DMS53 (cell line): ENCODE measurements around the gene ST8SIA4.

ENCODE experiments used
- DNase-seq: peaks from one replicate; lab custom pipeline; 2025; lab: John Stamatoyannopoulos, UW

ST8SIA4 gene, protein sequence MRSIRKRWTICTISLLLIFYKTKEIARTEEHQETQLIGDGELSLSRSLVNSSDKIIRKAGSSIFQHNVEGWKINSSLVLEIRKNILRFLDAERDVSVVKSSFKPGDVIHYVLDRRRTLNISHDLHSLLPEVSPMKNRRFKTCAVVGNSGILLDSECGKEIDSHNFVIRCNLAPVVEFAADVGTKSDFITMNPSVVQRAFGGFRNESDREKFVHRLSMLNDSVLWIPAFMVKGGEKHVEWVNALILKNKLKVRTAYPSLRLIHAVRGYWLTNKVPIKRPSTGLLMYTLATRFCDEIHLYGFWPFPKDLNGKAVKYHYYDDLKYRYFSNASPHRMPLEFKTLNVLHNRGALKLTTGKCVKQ

DNA sequence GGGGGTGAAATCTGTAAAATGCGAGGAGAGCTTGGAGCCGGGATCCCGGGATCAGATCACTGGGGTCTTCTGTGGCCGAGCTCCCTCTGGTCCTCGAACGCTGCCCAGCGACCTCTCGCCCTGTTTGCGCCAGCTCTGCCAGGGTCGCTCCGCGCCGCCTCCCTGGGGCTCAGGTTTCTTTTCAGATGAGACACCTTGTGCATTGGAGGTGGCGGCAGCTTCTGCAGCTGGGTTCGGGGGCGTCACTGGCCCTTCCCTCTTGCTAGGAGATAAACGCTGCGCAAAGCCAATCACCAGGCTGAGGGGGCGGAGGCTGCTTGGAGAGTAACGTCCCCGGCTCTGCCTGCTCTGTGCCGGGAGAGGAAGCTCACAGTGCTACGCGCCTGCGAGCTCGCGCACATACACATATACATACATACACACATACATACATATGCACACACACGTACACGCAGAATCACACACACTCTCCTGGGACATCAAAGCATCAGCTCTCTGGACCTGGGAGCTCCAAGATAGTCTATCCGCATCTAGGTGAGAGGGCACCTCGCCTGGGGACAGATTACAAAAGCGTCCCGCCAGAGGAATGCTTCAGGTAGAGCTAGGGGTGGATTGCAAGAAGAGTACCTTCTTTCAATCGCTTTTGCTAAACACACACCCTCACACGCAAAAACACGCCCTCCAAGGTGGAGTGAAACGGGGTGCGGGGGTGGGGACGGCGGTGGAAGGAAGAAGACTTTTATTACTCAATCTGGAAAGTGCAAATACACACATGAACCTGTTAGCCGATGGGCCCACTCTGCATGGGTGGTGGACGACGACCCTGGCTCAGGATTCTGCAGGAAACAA, at the start of gene ST8SIA4:
ST8SIA4 (minus strand) TSS at position 244 of the 849 bp plus-strand sequence. CDS start 327 bp downstream, outside the sequence.
- peak; percentile 95 for DNase-seq

DNA sequence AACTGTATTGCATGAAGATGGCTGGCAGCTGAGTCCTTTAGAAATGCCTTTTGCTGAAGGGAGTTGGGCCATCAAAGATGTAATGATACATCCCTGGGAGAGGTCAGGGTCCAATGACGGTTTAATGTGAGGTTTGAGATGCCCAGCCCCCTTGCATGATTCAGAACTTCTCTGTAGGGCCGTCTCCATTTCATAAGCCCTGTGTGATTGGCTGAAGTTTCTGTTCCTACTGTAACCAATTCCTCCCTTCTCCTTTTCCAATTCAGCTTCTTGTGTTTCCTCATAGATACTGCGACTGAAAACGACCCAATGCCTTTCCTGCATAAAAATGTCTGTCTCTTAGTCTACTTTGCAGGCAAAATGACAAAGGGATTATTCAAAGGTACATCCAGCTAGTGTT, 47.9 kb upstream of the ST8SIA4 start:
- DNase-seq: no peak

DNA sequence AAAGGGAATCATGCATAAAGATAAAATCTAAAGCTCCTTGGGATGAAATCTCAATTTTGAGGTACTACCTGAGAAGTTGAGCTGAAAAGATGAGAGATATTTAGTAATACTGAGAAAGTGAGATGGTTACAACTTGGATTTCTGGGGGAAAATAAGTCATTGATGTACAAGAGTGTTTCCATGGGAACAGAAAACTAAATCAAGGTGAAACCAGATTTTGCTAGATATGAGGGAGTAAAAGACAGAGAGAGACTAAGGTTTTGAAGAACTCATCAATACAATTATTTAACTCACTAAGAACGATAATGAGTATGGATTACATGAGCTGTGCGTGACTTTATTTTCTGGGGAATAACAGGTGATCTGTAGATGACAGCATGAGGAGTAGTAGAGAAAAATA, 10.2 kb upstream of the ST8SIA4 start:
- DNase-seq: no peak

DNA sequence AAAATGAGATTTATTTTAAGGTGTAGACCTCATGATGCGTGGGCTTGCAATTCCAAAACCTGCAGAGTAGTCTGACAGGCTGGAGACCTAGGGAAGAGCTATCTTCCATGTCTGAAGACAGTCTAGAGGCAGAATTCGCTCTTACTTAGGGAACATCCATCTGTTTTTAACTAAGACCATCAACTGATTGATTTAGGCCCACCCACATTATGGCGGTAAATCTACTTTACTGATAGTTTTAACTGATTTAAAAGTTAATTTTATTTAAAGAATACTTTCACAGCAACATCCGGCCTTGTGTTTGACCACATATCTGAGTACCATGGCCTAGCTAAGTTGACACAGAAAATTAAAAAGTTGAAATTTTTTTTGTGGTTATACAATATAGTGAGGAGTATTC, 6.0 kb upstream of the ST8SIA4 start:
- DNase-seq: no peak

DNA sequence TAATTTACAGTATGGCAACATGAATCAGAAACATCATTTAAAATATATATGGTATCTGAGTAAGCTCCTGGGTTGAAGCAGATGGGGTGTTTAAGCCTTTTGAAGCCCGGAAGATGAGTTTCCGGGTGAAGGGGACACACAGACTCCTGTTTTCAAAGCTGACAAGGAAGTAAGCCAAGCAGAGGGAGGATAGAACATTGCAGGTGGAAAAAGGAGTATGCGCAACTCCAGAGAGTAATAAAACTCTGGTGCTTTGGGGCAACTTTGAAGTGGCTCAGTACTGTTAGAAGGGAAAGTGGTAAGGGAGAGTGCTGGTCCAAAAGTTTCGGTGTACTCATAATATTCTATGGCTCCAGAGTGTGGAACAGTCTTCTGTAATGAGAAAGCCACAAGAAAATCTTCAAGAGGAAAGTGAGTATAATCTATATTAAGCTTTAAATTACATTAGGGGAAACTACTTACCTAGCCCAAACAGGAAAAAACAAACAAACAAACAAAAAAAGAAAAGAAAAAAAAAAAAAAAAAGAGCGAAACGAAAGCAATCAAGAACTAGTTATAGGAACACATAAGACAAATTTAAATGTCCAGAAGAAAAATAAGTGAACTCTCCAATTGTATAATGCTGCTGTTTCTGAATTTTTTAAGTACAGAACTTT, 2.3 kb upstream of the ST8SIA4 start:
- no peak for DNase-seq

DNA sequence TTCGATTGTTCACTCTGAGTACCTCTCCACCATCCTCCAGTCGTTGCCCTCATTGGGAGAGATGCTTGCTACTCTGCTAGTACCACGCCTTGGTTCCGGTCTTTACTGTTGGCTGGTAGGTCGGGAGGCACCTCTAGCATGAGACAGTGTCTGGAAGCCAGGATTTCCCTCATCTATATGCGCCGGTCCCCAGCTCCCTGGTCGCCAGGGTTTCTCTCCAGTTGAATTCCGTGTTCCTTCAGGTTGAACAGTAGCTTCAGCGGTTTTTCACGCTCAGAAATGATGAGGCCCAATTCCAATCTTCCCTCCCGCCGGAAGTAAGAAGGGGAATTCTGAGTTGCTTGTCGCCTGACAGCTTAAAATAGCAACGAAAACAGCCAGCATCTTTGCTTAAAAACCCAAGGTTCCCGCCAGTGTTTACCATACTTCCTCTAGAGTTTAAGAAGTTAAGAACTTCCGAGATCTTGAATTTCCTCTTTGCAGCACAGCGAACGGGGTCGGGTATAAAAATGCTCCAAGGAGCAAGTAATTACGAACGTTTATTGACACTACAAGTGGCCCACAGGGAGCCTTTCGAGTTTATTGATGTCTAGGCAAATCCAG, 1.3 kb upstream of the ST8SIA4 start:
- peak; percentile 73 for DNase-seq

DNA sequence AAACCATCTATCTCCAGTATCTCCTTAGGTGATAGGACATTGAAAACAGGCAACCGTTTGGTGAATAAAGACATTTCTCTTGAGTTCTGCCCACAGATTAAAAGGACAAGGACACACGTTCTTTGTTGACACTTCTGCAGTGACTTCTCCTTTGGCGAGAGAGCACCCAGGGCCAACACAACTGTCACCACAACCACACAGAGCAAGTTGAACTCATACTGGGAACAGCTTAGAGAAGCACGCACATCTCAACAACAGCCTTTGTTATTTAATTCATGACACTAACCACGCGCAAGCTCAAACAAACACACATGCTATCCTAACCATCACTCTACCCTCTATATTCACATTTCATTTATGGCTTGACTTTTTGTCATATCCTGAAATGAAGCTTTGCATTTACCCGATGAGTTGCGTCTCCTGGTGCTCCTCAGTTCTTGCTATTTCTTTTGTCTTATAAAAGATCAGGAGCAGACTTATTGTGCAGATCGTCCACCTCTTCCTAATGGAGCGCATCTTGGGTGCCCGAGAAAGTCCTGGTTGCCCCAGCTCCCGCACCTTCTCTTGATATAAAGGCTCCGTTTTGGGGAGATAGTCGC, 543 bp downstream of the ST8SIA4 start:
- DNase-seq: peak; percentile 69

DNA sequence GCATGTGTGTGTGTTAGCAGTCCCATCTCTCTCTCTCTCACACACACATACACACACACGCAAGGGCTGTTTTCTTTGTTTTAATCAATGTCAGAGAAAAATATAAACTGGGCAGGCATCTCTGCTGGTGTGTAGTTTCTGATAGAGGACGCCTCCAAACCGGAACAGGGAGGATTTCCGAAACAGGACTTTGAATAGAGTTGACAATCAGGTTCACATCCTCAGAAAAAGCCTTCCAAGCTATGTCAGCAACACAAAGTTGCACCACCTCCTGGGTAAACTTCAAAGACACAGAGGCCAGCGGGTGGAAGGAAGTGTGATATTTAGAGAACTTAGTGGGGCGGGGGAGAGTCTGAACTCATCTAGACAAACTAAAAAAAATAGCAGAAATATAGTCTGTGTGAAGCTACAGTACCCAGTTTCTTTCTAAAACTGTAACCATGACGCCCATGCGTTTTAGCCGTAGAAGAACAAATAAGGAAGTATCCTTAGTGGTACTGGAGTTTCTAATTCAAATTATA, 1.2 kb downstream of the ST8SIA4 start:
- DNase-seq: peak; percentile 71

DNA sequence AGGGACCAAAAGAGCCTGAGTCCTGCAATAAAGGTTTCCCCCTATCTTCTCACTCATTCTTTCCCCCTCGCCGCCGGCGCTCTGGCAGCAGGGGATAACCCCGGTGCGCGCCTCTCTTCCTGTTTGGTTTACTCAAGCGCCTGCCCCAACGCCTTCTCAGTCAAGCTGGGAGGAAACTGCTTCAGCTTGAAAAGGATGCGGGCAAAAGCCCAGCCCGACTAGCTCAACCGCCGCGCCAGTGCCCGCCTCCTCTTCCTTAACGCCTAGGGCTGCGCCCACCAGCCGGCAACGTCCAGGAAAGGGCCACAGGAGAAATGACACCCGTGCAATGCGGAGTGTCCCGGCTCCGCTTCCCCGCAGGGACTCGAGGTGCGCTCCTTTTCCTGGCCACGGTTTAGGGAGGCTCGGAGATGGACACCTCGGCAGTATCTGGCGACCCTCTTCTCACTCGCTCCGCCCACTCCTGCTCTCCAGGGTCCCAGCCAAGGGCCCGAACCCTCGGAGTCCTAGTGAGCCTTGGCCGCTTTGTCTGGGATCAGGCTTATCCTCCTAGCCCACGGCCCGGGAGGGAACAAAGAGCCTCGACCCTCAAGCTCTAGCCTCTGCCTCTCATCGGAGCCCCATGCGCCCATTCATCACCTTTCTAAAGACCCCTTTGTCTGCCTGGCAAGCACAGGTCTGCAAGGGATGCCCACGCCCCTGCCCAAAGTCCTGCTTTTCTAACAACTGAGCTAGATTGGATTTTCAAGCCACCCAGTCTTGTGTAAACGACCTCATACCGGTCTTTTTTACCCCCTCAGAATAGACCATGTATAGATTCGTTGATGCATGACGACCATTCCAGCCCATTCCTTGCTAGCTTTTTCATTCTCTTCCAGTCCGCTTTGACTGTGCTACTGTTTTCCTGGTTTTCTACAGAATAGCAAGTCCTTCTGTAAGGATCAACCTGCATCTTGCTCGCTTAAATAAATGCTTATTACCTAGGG, 2.0 kb downstream of the ST8SIA4 start:
- peak; percentile 91 for DNase-seq

DNA sequence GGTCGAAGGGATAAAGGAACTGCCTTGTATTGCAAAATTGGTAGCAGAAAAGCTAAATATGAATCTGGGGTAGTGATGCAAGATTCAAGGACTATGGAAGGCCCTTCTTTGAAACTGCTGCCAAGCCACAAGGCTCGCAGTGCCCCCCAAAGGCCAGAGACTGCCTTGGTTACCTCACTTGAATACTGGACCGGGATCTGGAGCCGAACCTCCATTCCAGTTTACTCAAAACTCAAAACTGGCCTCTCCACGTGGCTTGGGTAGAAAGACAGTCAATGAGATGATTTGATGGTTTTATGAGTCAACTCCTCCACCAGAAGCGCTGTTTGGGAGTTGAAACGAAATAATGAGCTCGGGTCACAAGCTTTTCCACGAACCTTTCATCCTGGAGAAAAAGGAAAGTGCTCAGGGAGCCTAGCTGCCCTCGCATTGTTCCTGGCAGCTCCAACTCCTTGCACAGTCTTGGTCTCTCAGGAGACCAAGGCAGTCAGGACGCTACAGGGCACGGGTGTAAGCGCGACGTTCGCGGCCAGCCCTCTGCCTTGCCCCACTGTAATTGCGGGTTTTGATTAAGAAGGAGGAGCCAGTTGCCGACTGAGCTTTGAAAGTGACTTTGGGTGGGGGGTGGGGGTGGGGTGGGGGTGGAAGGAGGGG, 2.8 kb downstream of the ST8SIA4 start:
- peak; percentile 82 for DNase-seq

DNA sequence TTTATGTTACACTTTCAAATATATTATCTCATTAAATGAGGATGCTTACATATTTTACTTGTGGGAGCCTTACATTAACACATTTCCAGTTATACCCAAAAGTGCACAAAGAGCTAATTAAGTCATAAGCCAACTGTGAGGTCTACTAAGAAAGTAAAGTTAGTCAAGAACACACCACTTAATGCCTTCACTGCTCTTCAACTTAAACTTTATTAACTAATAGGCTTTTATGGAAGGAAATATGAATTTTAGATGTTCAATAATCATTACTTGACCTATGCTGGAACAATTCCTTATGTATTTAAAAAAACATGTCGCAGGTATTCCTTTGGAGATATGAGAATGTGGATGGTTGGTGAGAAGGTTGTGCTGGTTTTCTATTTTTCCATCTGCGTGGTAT, 3.4 kb downstream of the ST8SIA4 start:
- no peak for DNase-seq

DNA sequence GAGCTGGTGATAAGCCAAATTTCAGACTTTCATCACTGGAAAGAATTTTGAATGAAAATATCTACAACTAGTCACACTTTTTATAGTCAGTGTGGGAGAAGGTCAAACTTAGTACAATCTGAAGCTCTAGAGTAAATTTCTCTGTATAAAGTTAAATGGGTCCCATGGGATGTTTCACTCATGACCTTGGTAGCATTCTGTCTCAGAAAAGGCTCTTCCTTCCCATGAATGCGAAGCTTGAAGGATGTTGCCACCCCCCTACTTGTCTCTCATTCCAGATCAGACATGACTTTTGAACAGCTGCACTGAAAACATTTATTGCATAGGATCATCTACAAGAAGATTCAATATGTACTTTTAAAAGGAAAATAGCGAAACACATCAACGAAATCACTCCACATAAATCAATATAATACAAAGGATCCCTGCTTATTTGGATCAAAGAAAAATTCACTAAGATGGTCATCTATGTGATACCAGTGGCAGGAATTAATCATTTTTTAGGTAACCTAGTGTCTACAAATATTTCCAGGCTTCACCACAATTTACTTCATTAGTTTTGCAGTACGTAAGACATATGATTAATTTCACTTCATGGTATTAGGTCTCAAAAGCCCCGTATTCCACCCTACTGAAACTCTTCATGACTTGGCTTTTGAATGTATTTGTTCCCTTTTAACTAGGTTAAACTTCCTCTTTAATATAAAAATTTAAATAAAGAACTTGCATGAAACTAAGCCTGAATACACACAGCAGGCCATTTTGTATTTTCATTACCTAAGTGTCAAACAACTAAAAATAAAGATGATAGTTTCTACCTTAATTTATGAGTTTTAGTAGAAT, 4.4 kb downstream of the ST8SIA4 start:
- no peak for DNase-seq

DNA sequence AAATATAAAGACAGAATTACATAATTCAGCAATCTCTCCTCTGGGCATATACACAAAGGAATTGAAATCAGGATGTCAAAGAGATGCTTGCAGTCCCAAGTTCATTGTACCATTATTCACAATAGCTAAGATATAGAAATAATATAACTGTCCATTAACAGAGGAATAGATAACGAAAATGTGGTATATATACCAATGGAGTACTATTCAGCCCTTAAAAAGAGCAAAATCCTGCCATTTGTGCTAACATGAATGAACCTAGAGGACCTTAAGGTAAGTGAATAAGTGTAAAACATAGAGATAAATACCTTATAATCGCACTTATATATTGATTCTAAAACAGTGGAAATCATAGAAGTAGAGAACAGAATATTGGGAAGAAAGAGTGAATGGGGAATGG, 7.0 kb downstream of the ST8SIA4 start:
- no peak for DNase-seq

DNA sequence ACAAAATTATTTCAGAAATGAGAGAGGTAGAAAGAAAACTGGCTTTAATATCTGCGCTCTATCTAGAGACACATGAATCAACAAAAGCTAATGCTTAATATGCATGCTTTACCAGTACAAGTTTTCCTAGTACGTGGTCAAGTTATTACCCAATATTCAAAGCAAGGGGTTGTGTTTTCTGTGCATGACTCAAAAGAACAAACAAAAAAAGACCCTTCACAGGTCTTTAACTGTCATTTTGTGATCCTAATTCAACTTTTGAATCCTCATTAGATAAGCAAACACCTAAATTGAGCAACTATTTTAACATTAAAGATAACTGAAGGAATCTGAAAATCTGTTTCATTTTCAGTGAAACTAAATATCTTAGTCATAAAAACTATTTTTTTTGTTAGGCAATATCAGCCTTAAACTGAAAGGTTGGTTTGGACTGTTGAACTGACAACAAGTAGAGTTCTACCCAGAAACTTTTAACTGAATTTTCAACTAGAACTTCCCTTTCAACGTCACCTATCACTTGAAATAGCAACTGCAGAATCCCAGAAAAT, 12.5 kb downstream of the ST8SIA4 start:
- no peak for DNase-seq

DNA sequence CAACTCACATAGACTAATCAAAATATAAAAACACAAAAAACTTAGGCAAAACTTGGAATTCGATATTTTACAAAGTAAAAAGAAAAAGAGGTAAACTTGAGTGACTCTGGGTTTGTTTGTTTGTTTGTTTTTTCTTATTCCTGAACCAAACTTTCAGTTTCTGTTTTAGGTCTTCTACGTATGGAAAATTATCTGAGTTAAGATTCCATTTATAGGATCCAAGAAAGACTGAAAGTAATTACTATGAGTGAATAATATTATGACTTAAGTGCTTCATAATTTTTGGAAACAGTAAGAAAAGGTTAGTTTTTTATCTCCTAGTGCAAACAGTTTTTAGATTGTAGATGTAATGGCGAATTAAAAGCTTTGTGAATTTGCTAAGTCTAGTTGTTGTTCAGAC, 13.2 kb downstream of the ST8SIA4 start:
- no peak for DNase-seq

DNA sequence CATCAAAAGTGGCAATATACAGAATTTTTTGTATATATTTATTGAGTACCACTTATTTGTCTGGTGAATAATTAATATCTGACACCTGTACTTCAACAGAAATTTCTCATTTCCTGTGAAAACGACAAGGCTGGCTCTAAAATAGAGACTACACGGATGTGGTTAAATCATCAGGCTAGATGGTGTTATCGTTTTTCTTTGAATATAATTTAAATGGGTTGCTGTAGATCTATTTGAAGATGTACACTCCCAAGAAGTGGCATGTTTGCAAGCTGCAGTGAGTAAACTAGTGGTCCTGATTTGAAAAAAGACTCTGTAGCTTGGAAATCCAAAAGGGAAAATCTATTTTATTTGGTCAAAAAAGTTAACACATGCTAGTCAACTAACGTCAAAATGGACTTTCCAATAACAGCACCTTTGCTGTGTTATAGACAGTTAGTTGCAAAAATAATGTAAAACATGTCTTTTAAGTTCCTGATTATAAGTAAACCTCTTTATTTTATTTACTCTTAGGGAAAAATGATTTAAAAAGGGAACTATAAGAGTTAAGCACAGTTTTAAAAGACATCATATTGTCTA, 13.8 kb downstream of the ST8SIA4 start:
- no peak for DNase-seq

DNA sequence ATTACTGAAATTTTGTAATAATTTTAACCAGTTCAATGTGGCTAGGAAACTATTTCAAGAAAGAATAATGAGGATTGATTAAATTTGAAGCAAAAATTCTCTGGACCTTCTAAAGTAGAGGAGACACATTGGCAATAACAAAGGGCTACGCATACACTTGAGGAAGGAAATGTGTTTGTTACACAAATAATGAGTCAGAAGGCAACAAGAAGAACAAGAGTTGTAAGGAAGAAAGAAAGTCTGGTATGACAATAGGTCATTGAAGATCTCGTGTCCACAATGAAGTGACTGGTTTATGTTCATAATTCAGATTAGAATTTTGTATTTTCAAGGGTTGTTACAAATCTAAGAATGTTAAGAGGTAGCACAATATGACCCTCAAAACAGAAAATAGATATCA, 25.8 kb downstream of the ST8SIA4 start:
- peak; percentile 72 for DNase-seq
